ENCODE measurements around the gene YWHAB.

GRCh38 chr20:44956410-44956809 is 70.9 kb downstream of the YWHAB start:
- TF ChIP-seq CTCF (IDR thresholded peaks at IDR 0.05; ENCODE audit: low read length) (no peak), EZH2 (IDR thresholded peaks at IDR 0.05; ENCODE audit: borderline replicate concordance, low read length) (no peak)

Measured in OCI-LY1 (cell line).